Measurements from ENCODE around the gene TNRC6B.
"Not testable (repeated sequence)": the region's sequence is repeated elsewhere in the genome, so short reads cannot be mapped to it uniquely, and the experiment has no call there.

The TNRC6B gene

GRCh38 chr22:40377931-40378330 is 200.2 kb downstream of the TNRC6B start:
- no peak for DNase-seq

GRCh38 chr22:40378448-40378847 is 200.7 kb downstream of the TNRC6B start:
- DNase-seq: not testable (repeated sequence)

- no peak for DNase-seq
Observed at GRCh38 chr22:40381461-40381860, 203.7 kb downstream of the TNRC6B start.

GRCh38 chr22:40383905-40384304 is 206.2 kb downstream of the TNRC6B start:
- DNase-seq: no peak

GRCh38 chr22:40385036-40385782 is 207.5 kb downstream of the TNRC6B start:
- no peak for DNase-seq
